Measurements from ENCODE around the gene PML. TPM values are rescaled to one million over a fixed set of nuclear protein-coding genes. Genes with fewer than 3 reads are reported as not detected.

The PML gene
- total and polyA plus RNA-seq, 9 of the 15 experiments (the other 6 are each of a cell fraction or from before 2014, with no cell fraction given) = 5.0 to 50.7 (median 10.1) TPM

GRCh38 chr15:73994912-73995622, 551 bp downstream of the PML start:
- DNase-seq (ENCODE audit: extremely low read depth in 1 of 4, low spot score in 3 of 4) (peak; percentile 28 to 33 (median 30)), FAIRE-seq (peak; percentile 48), ATAC-seq (peak; percentile 6)
- Histone ChIP-seq H3K9me1 (ENCODE audit: control insufficient read depth, insufficient read depth, low read length) (no peaks in the 10 kb centered on the region), H3K4me2 (ENCODE audit: insufficient read depth, low read length) (peak overlapping the region; percentile 98), H3K4me1 (replicated peaks in 1 of 2; ENCODE audit: control insufficient read depth in 2 of 2, insufficient read depth in 2 of 2, low read length in 2 of 2) (peaks cover 31 to 44% of the 10 kb centered on the region in 2 experiments), H3K36me3 (ENCODE audit: control insufficient read depth, insufficient read depth, low read length) (peaks cover 25% of the 10 kb centered on the region), H3K9ac (ENCODE audit: insufficient read depth in 1 of 2, low read depth in 2 of 2, low read length in 2 of 2) (peak overlapping the region; percentile 86 to 97), H3K9me3 (replicated peaks; ENCODE audit: control insufficient read depth, insufficient read depth, low read depth, low read length) (no peaks in the 10 kb centered on the region), H3K79me2 (ENCODE audit: control insufficient read depth, insufficient read depth, low read length) (peaks cover 52% of the 10 kb centered on the region), H3K27ac (ENCODE audit: extremely low read depth, low read depth, low read length) (peak overlapping the region; percentile 80), H3K27me3 (ENCODE audit: control insufficient read depth in 2 of 2, insufficient read depth in 2 of 2, low read length in 2 of 2) (no peaks in the 10 kb centered on the region; a peak in 1 of 5 replicates), H4K20me1 (replicated peaks; ENCODE audit: control insufficient read depth, insufficient read depth, low read length) (no peaks in the 10 kb centered on the region), H3K4me3 (peak overlapping the region; percentile 94), H2AFZ (ENCODE audit: low read depth, low read length) (peak overlapping the region; percentile 50)
- TSS peak; percentile 50 for BruUV-seq (replicated peaks)
- ChIA-PET CTCF (ENCODE audit: low intra/inter-chr PET ratio) (no interaction called here), POLR2A (interaction anchor here (0.6 to 1.2 kb wide), 3 partner anchors 10 to 729 kb away, joined by 3 to 4 read pairs (median 3); no protein-coding TSS in a partner anchor)
- 0% methylated on average over 12 of the region's 18 CpGs for WGBS (ENCODE audit: insufficient coverage, low coverage, missing lambda C conversion rate)
- in situ Hi-C loops (cut with MboI) = no loop called here
- intact Hi-C loops (cut with micrococcal nuclease) = loop anchor here (5.0 to 10.0 kb wide), 2 partner anchors 42 to 620 kb away; partner anchors contain the start of gene CLK3
- TF ChIP-seq JUND (IDR thresholded peaks at IDR 0.05; ENCODE audit: borderline replicate concordance, low read depth, low read length) = 0 out of 2 replicates have a peak, but pooled peaks have one; percentile 4
- TF ChIP-seq JUND (tag; IDR thresholded peaks at IDR 0.05; ENCODE audit: borderline replicate concordance, low read depth, low read length) = no peak
- no peak for TF ChIP-seq LEF1 (IDR thresholded peaks at IDR 0.05)
- TF ChIP-seq NR3C1 (CRISPR knock-in tag; IDR thresholded peaks at IDR 0.05) = no peak
- no peak for TF ChIP-seq BMI1 (IDR thresholded peaks at IDR 0.05; ENCODE audit: low read length)
- TF ChIP-seq, protein P1, sequence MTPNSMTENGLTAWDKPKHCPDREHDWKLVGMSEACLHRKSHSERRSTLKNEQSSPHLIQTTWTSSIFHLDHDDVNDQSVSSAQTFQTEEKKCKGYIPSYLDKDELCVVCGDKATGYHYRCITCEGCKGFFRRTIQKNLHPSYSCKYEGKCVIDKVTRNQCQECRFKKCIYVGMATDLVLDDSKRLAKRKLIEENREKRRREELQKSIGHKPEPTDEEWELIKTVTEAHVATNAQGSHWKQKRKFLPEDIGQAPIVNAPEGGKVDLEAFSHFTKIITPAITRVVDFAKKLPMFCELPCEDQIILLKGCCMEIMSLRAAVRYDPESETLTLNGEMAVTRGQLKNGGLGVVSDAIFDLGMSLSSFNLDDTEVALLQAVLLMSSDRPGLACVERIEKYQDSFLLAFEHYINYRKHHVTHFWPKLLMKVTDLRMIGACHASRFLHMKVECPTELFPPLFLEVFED (CRISPR knock-in tag; conservative IDR thresholded peaks at IDR 0.05) = no peak
- TF ChIP-seq ZFX (CRISPR knock-in tag; IDR thresholded peaks at IDR 0.05) = peak; percentile 51
- no peak for TF ChIP-seq ZKSCAN3 (CRISPR knock-in tag; IDR thresholded peaks at IDR 0.05)
- TF ChIP-seq DEAF1 (CRISPR knock-in tag; IDR thresholded peaks at IDR 0.05) = no peak
- TF ChIP-seq ZNF444 (CRISPR knock-in tag; IDR thresholded peaks at IDR 0.05) = no peak
- no peak for TF ChIP-seq TBL1XR1 (IDR thresholded peaks at IDR 0.05; ENCODE audit: low read length in 2 of 2)
- no peak for TF ChIP-seq MYC (IDR thresholded peaks at IDR 0.05; ENCODE audit: low read depth, low read length)
- no peak for TF ChIP-seq MYC (CRISPR knock-in tag; IDR thresholded peaks at IDR 0.05; ENCODE audit: borderline replicate concordance, low read depth)
- TF ChIP-seq, protein P2, sequence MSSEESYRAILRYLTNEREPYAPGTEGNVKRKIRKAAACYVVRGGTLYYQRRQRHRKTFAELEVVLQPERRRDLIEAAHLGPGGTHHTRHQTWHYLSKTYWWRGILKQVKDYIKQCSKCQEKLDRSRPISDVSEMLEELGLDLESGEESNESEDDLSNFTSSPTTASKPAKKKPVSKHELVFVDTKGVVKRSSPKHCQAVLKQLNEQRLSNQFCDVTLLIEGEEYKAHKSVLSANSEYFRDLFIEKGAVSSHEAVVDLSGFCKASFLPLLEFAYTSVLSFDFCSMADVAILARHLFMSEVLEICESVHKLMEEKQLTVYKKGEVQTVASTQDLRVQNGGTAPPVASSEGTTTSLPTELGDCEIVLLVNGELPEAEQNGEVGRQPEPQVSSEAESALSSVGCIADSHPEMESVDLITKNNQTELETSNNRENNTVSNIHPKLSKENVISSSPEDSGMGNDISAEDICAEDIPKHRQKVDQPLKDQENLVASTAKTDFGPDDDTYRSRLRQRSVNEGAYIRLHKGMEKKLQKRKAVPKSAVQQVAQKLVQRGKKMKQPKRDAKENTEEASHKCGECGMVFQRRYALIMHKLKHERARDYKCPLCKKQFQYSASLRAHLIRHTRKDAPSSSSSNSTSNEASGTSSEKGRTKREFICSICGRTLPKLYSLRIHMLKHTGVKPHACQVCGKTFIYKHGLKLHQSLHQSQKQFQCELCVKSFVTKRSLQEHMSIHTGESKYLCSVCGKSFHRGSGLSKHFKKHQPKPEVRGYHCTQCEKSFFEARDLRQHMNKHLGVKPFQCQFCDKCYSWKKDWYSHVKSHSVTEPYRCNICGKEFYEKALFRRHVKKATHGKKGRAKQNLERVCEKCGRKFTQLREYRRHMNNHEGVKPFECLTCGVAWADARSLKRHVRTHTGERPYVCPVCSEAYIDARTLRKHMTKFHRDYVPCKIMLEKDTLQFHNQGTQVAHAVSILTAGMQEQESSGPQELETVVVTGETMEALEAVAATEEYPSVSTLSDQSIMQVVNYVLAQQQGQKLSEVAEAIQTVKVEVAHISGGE (CRISPR knock-in tag; IDR thresholded peaks at IDR 0.05) = no peak
- TF ChIP-seq ZNF668 (CRISPR knock-in tag; IDR thresholded peaks at IDR 0.05) = no peak
- peak in 1 of 2 experiments; percentile 34; a peak in 1 of 4 replicates for TF ChIP-seq HDAC1 (IDR thresholded peaks at IDR 0.05)

Data from K562 (cell line).